SJSA1 (cell line): Measurements from ENCODE around the gene KIRREL2. TPM values are rescaled to one million over a fixed set of nuclear protein-coding genes. Genes with fewer than 3 reads are reported as not detected.
A peak's percentile ranks its signal among the peaks of the same experiment; 100 is the strongest.
"Not testable (repeated sequence)": the region's sequence is repeated elsewhere in the genome, so short reads cannot be mapped to it uniquely, and the experiment has no call there.

Experiments
- DNase-seq, 2 experiments: peaks; one replicate each; pipeline ENCODE4 v3.0.0-alpha.2; 2015 to 2020; ENCODE audit warnings: low spot score in 2 of 2, low read depth in 1 of 2
- H3K27ac ChIP-seq: fragments of 250-450 bp; sonication (Bioruptor Pico); 2 replicates; pipeline ENCODE4 v1.5.1; 2020; ENCODE audit warnings: mild to moderate bottlenecking, moderate library complexity
- H3K27me3 ChIP-seq: fragments of 250-450 bp; sonication (Bioruptor Pico); replicated peaks from 2 replicates; pipeline ENCODE4 v1.5.1; 2020; ENCODE audit warnings: mild to moderate bottlenecking, moderate library complexity
- H3K36me3 ChIP-seq: fragments of 250-450 bp; sonication (Bioruptor Pico); 2 replicates; pipeline ENCODE4 v1.5.1; 2020; ENCODE audit warnings: mild to moderate bottlenecking
- H3K4me1 ChIP-seq: fragments of 250-450 bp; sonication (Bioruptor Pico); replicated peaks from 2 replicates; pipeline ENCODE4 v1.6.1; 2021; ENCODE audit warnings: mild to moderate bottlenecking
- H3K4me3 ChIP-seq: fragments of 250-450 bp; sonication (Bioruptor Pico); 2 replicates; pipeline ENCODE4 v1.5.1; 2020; ENCODE audit warnings: mild to moderate bottlenecking
- H3K9me3 ChIP-seq: fragments of 250-450 bp; sonication (Bioruptor Pico); replicated peaks from 2 replicates; pipeline ENCODE4 v1.5.1; 2020; ENCODE audit warnings: mild to moderate bottlenecking
- total RNA-seq: library from RNA; depleted of rRNA; stranded (reverse); fragments of >200 nt; shearing (Covaris generic); gene quantifications from 2 replicates; pipeline ENCODE4 v1.2.3, GENCODE V29; 2014

KIRREL2 gene
- total RNA-seq, 1 experiment from 2014 or later: not detected

GRCh38 chr19:35888398-35888797 lies 31.7 kb downstream of the KIRREL2 start:
- no peaks in the 10 kb centered on the region for H3K4me1 ChIP-seq
- DNase-seq: no peak
- no peaks in the 10 kb centered on the region for H3K9me3 ChIP-seq
- H3K27ac ChIP-seq: no peak overlapping the region
- no peak overlapping the region for H3K4me3 ChIP-seq
- H3K36me3 ChIP-seq: peaks cover 35% of the 10 kb centered on the region
- H3K27me3 ChIP-seq: no peaks in the 10 kb centered on the region

- no peak overlapping the region for H3K27ac ChIP-seq
- H3K4me1 ChIP-seq: no peaks in the 10 kb centered on the region
- no peaks in the 10 kb centered on the region for H3K9me3 ChIP-seq
- H3K4me3 ChIP-seq: no peak overlapping the region
- DNase-seq: no peak
- H3K36me3 ChIP-seq: peaks cover 42% of the 10 kb centered on the region
- H3K27me3 ChIP-seq: no peaks in the 10 kb centered on the region
Observed at GRCh38 chr19:35889370-35890112, 32.8 kb downstream of the KIRREL2 start.

- H3K27ac ChIP-seq: no peak overlapping the region
- H3K36me3 ChIP-seq: peaks cover 43% of the 10 kb centered on the region
- H3K9me3 ChIP-seq: no peaks in the 10 kb centered on the region
- H3K27me3 ChIP-seq: no peaks in the 10 kb centered on the region
- H3K4me3 ChIP-seq: no peak overlapping the region
- no peaks in the 10 kb centered on the region for H3K4me1 ChIP-seq
- no peak for DNase-seq
Observed at GRCh38 chr19:35890113-35890650, 33.5 kb downstream of the KIRREL2 start.

- H3K27me3 ChIP-seq, H3K4me3 ChIP-seq, H3K9me3 ChIP-seq, H3K27ac ChIP-seq, H3K4me1 ChIP-seq, DNase-seq: not testable (repeated sequence)
- peaks cover 55% of the 10 kb centered on the region for H3K36me3 ChIP-seq
Observed at GRCh38 chr19:35891819-35892218, 35.1 kb downstream of the KIRREL2 start.

- no peak overlapping the region for H3K4me3 ChIP-seq
- no peaks in the 10 kb centered on the region for H3K9me3 ChIP-seq
- H3K4me1 ChIP-seq: peaks cover 5% of the 10 kb centered on the region; the same call in 1 of the 2 replicates
- no peak for DNase-seq
- peaks cover 48% of the 10 kb centered on the region for H3K36me3 ChIP-seq
- H3K27me3 ChIP-seq: no peaks in the 10 kb centered on the region
- no peak overlapping the region for H3K27ac ChIP-seq
Observed at GRCh38 chr19:35894342-35894741, 37.6 kb downstream of the KIRREL2 start.

GRCh38 chr19:35895911-35896642 lies 39.4 kb downstream of the KIRREL2 start:
- no peak for DNase-seq
- H3K36me3 ChIP-seq: peaks cover 38% of the 10 kb centered on the region
- H3K27ac ChIP-seq: no peak overlapping the region
- no peaks in the 10 kb centered on the region for H3K9me3 ChIP-seq
- H3K4me3 ChIP-seq: no peak overlapping the region
- H3K27me3 ChIP-seq: no peaks in the 10 kb centered on the region
- peaks cover 9% of the 10 kb centered on the region for H3K4me1 ChIP-seq

GRCh38 chr19:35896643-35897040 lies 39.9 kb downstream of the KIRREL2 start:
- H3K4me1 ChIP-seq: peaks cover 14% of the 10 kb centered on the region
- no peak overlapping the region for H3K4me3 ChIP-seq
- H3K27ac ChIP-seq: no peak overlapping the region
- H3K27me3 ChIP-seq: no peaks in the 10 kb centered on the region
- peaks cover 38% of the 10 kb centered on the region for H3K36me3 ChIP-seq
- DNase-seq: no peak
- no peaks in the 10 kb centered on the region for H3K9me3 ChIP-seq

GRCh38 chr19:35897706-35898451 lies 41.2 kb downstream of the KIRREL2 start:
- no peak overlapping the region for H3K4me3 ChIP-seq
- H3K4me1 ChIP-seq: peaks cover 19% of the 10 kb centered on the region
- H3K27me3 ChIP-seq: no peaks in the 10 kb centered on the region
- no peak overlapping the region for H3K27ac ChIP-seq
- no peak for DNase-seq
- H3K36me3 ChIP-seq: peaks cover 35% of the 10 kb centered on the region
- no peaks in the 10 kb centered on the region for H3K9me3 ChIP-seq

- H3K27me3 ChIP-seq: no peaks in the 10 kb centered on the region
- H3K27ac ChIP-seq: no peak overlapping the region
- peak overlapping the region; percentile 63 for H3K4me3 ChIP-seq
- no peak for DNase-seq
- H3K4me1 ChIP-seq: peaks cover 23% of the 10 kb centered on the region
- peaks cover 31% of the 10 kb centered on the region for H3K36me3 ChIP-seq
- H3K9me3 ChIP-seq: no peaks in the 10 kb centered on the region
Observed at GRCh38 chr19:35898499-35898809, 41.7 kb downstream of the KIRREL2 start.

- no peaks in the 10 kb centered on the region for H3K27me3 ChIP-seq
- H3K36me3 ChIP-seq: peaks cover 23% of the 10 kb centered on the region
- DNase-seq: peak; percentile 67 to 76
- peak overlapping the region; percentile 63 for H3K4me3 ChIP-seq
- H3K4me1 ChIP-seq: peaks cover 25% of the 10 kb centered on the region
- no peaks in the 10 kb centered on the region for H3K9me3 ChIP-seq
- H3K27ac ChIP-seq: peak overlapping the region; percentile 39; the same call in 1 of the 2 replicates
Observed at GRCh38 chr19:35899547-35900214, 43.0 kb downstream of the KIRREL2 start.

GRCh38 chr19:35901055-35901644 lies 44.4 kb downstream of the KIRREL2 start:
- Histone ChIP-seq H3K27ac (peak overlapping the region; percentile 39), H3K4me3 (peak overlapping the region; percentile 63)
- DNase-seq: peak in 1 of 2 experiments; percentile 44

GRCh38 chr19:35901854-35902661 lies 45.3 kb downstream of the KIRREL2 start, which contains the start of gene HCST:
Gene HCST, plus strand, starts transcription at chr19:35902529. Its CDS starts 65 bp downstream, at chr19:35902594.
- no peaks in the 10 kb centered on the region for H3K27me3 ChIP-seq
- no peak for DNase-seq
- peaks cover 10% of the 10 kb centered on the region; the same call in 1 of the 2 replicates for H3K36me3 ChIP-seq
- peaks cover 25% of the 10 kb centered on the region for H3K4me1 ChIP-seq
- no peaks in the 10 kb centered on the region for H3K9me3 ChIP-seq
- no peak within 1 kb of the TSS for H3K4me3 ChIP-seq
- H3K27ac ChIP-seq: peak within 1 kb of the TSS; percentile 39

More at GRCh38 chr19:35901055-35901644, 44.4 kb downstream of the KIRREL2 start:
- Histone ChIP-seq H3K4me1 (peaks cover 25% of the 10 kb centered on the region), H3K9me3 (no peaks in the 10 kb centered on the region), H3K27me3 (no peaks in the 10 kb centered on the region), H3K36me3 (peaks cover 14% of the 10 kb centered on the region)
